ENCODE results near the gene MEGF6.

MEGF6 gene

GRCh38 chr1:3644273-3644672 is 33.0 kb upstream of the MEGF6 start:
- Histone ChIP-seq H3K27ac (ENCODE audit: low read depth in 2 of 2, low read length in 2 of 2) (no peak overlapping the region), H3K36me3 (ENCODE audit: control insufficient read depth in 2 of 2, insufficient read depth in 2 of 2, low read length in 2 of 2) (peaks cover 13 to 34% of the 10 kb centered on the region in 2 donors)

DNA sequence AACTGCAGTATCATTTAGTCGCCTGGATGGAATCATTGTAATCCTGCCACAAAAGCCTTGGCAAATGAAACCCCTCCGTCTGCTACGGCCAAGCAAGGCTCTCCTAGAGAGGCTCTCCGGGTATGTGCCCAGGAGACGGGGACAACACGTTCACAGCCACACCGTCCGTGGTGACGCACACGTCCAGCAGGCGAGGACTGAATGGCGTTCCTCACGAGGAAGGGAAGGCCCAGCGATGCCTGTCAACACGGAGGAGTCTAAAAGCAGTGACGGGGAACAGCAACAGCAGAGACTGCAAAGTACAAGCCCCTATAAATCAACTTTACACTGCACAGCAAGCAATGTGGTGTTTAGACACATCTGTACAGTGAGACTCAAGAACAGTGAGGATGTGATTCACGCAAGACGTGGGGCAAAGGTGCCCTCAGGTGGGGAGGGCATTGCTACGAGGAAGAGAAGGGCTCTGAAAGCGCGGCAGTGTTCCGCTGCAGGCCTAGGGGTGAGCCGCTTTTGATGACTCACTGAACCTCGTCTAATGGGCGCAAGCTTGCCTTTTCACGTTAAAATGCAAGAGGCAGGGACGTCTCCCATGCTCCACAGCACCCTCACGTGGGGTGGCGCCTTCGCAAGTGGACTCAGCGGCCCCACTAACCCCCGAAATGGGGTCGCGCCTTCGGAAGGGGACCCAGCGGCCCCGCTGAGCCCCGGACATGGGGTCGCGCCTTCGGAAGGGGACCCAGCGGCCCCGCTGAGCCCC is 31.8 kb upstream of the MEGF6 start:
- no peak overlapping the region for H3K4me3 ChIP-seq (ENCODE audit: low read length in 2 of 2)
- no peak overlapping the region for H3K9ac ChIP-seq (ENCODE audit: low read depth in 1 of 2, low read length in 2 of 2)
- H3K9me3 ChIP-seq (ENCODE audit: control insufficient read depth in 2 of 2, low read length in 2 of 2), result no peaks in the 10 kb centered on the region
- no peaks in the 10 kb centered on the region for H3K27me3 ChIP-seq (ENCODE audit: control insufficient read depth in 2 of 2, insufficient read depth in 2 of 2, low read length in 2 of 2)
- peaks cover 16 to 41% of the 10 kb centered on the region in 2 donors for H3K36me3 ChIP-seq (ENCODE audit: control insufficient read depth in 2 of 2, insufficient read depth in 2 of 2, low read length in 2 of 2)
- H3K4me1 ChIP-seq (ENCODE audit: control insufficient read depth in 2 of 2, insufficient read depth in 2 of 2, low read length in 2 of 2), result no peaks in the 10 kb centered on the region
- H3K27ac ChIP-seq (ENCODE audit: low read depth in 2 of 2, low read length in 2 of 2), result no peak overlapping the region

More at GRCh38 chr1:3644273-3644672, 33.0 kb upstream of the MEGF6 start:
- Histone ChIP-seq H3K9ac (ENCODE audit: low read depth in 1 of 2, low read length in 2 of 2) (no peak overlapping the region), H3K4me1 (ENCODE audit: control insufficient read depth in 2 of 2, insufficient read depth in 2 of 2, low read length in 2 of 2) (peaks cover 4 to 5% of the 10 kb centered on the region in 2 donors), H3K4me3 (ENCODE audit: low read length in 2 of 2) (no peak overlapping the region), H3K9me3 (ENCODE audit: control insufficient read depth in 2 of 2, low read length in 2 of 2) (no peaks in the 10 kb centered on the region), H3K27me3 (ENCODE audit: control insufficient read depth in 2 of 2, insufficient read depth in 2 of 2, low read length in 2 of 2) (no peaks in the 10 kb centered on the region)

DNA sequence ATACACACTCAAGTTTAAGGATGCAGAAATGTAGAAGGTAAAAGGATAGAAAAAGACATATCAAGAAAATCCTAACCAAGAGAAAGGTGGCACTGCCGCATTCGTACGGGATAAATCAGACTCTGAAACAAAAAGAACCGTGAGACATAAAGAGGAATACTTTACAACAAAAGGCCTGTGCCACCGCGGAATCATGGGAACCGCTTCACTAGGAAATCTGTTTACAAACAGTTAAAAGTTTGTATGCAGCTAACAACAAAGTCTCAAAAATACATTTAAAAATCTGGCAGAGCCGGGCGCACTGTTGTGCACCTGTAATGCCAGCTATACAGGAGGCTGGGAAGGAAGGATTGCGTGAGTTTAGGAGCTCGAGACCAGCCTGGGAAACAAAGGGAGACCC is 30.5 kb upstream of the MEGF6 start:
- Histone ChIP-seq H3K9me3 (ENCODE audit: control insufficient read depth in 2 of 2, low read length in 2 of 2) (no peaks in the 10 kb centered on the region), H3K4me1 (ENCODE audit: control insufficient read depth in 2 of 2, insufficient read depth in 2 of 2, low read length in 2 of 2) (no peaks in the 10 kb centered on the region), H3K4me3 (ENCODE audit: low read length in 2 of 2) (no peak overlapping the region), H3K27me3 (ENCODE audit: control insufficient read depth in 2 of 2, insufficient read depth in 2 of 2, low read length in 2 of 2) (no peaks in the 10 kb centered on the region), H3K9ac (ENCODE audit: low read depth in 1 of 2, low read length in 2 of 2) (no peak overlapping the region), H3K27ac (ENCODE audit: low read depth in 2 of 2, low read length in 2 of 2) (no peak overlapping the region), H3K36me3 (ENCODE audit: control insufficient read depth in 2 of 2, insufficient read depth in 2 of 2, low read length in 2 of 2) (peaks cover 26 to 43% of the 10 kb centered on the region in 2 donors)

GRCh38 chr1:3641046-3641760 is 29.9 kb upstream of the MEGF6 start:
- Histone ChIP-seq H3K36me3 (ENCODE audit: control insufficient read depth in 2 of 2, insufficient read depth in 2 of 2, low read length in 2 of 2) (peaks cover 24 to 43% of the 10 kb centered on the region in 2 donors), H3K9ac (ENCODE audit: low read depth in 1 of 2, low read length in 2 of 2) (no peak overlapping the region), H3K27me3 (ENCODE audit: control insufficient read depth in 2 of 2, insufficient read depth in 2 of 2, low read length in 2 of 2) (no peaks in the 10 kb centered on the region)

GRCh38 chr1:3640121-3640837 is 29.0 kb upstream of the MEGF6 start:
- H3K36me3 ChIP-seq (ENCODE audit: control insufficient read depth in 2 of 2, insufficient read depth in 2 of 2, low read length in 2 of 2), result peaks cover 24 to 40% of the 10 kb centered on the region in 2 donors
- no peak overlapping the region for H3K9ac ChIP-seq (ENCODE audit: low read depth in 1 of 2, low read length in 2 of 2)
- no peak overlapping the region for H3K4me3 ChIP-seq (ENCODE audit: low read length in 2 of 2)
- H3K27me3 ChIP-seq (ENCODE audit: control insufficient read depth in 2 of 2, insufficient read depth in 2 of 2, low read length in 2 of 2), result no peaks in the 10 kb centered on the region
- H3K27ac ChIP-seq (ENCODE audit: low read depth in 2 of 2, low read length in 2 of 2), result no peak overlapping the region
- H3K4me1 ChIP-seq (ENCODE audit: control insufficient read depth in 2 of 2, insufficient read depth in 2 of 2, low read length in 2 of 2), result no peaks in the 10 kb centered on the region
- H3K9me3 ChIP-seq (ENCODE audit: control insufficient read depth in 2 of 2, low read length in 2 of 2), result no peaks in the 10 kb centered on the region

More at GRCh38 chr1:3641046-3641760, 29.9 kb upstream of the MEGF6 start:
- H3K9me3 ChIP-seq (ENCODE audit: control insufficient read depth in 2 of 2, low read length in 2 of 2), result no peaks in the 10 kb centered on the region
- H3K27ac ChIP-seq (ENCODE audit: low read depth in 2 of 2, low read length in 2 of 2), result no peak overlapping the region
- H3K4me1 ChIP-seq (ENCODE audit: control insufficient read depth in 2 of 2, insufficient read depth in 2 of 2, low read length in 2 of 2), result no peaks in the 10 kb centered on the region
- H3K4me3 ChIP-seq (ENCODE audit: low read length in 2 of 2), result no peak overlapping the region

GRCh38 chr1:3639397-3639911 is 28.1 kb upstream of the MEGF6 start:
- Histone ChIP-seq H3K36me3 (ENCODE audit: control insufficient read depth in 2 of 2, insufficient read depth in 2 of 2, low read length in 2 of 2) (peaks cover 32 to 47% of the 10 kb centered on the region in 2 donors), H3K9me3 (ENCODE audit: control insufficient read depth in 2 of 2, low read length in 2 of 2) (no peaks in the 10 kb centered on the region)

GRCh38 chr1:3638676-3639075 is 27.4 kb upstream of the MEGF6 start:
- Histone ChIP-seq H3K9me3 (ENCODE audit: control insufficient read depth in 2 of 2, low read length in 2 of 2) (no peaks in the 10 kb centered on the region), H3K27ac (ENCODE audit: low read depth in 2 of 2, low read length in 2 of 2) (no peak overlapping the region), H3K27me3 (ENCODE audit: control insufficient read depth in 2 of 2, insufficient read depth in 2 of 2, low read length in 2 of 2) (no peaks in the 10 kb centered on the region), H3K9ac (ENCODE audit: low read depth in 1 of 2, low read length in 2 of 2) (no peak overlapping the region), H3K4me3 (ENCODE audit: low read length in 2 of 2) (no peak overlapping the region), H3K36me3 (ENCODE audit: control insufficient read depth in 2 of 2, insufficient read depth in 2 of 2, low read length in 2 of 2) (peaks cover 39 to 52% of the 10 kb centered on the region in 2 donors), H3K4me1 (ENCODE audit: control insufficient read depth in 2 of 2, insufficient read depth in 2 of 2, low read length in 2 of 2) (no peaks in the 10 kb centered on the region)

More at GRCh38 chr1:3639397-3639911, 28.1 kb upstream of the MEGF6 start:
- no peak overlapping the region for H3K27ac ChIP-seq (ENCODE audit: low read depth in 2 of 2, low read length in 2 of 2)
- no peak overlapping the region for H3K9ac ChIP-seq (ENCODE audit: low read depth in 1 of 2, low read length in 2 of 2)
- H3K27me3 ChIP-seq (ENCODE audit: control insufficient read depth in 2 of 2, insufficient read depth in 2 of 2, low read length in 2 of 2), result no peaks in the 10 kb centered on the region
- no peaks in the 10 kb centered on the region for H3K4me1 ChIP-seq (ENCODE audit: control insufficient read depth in 2 of 2, insufficient read depth in 2 of 2, low read length in 2 of 2)
- H3K4me3 ChIP-seq (ENCODE audit: low read length in 2 of 2), result no peak overlapping the region

- H3K27ac ChIP-seq (ENCODE audit: low read depth in 2 of 2, low read length in 2 of 2), result no peak overlapping the region
- peaks cover 42 to 56% of the 10 kb centered on the region in 2 donors for H3K36me3 ChIP-seq (ENCODE audit: control insufficient read depth in 2 of 2, insufficient read depth in 2 of 2, low read length in 2 of 2)
- H3K9me3 ChIP-seq (ENCODE audit: control insufficient read depth in 2 of 2, low read length in 2 of 2), result no peaks in the 10 kb centered on the region
- no peak overlapping the region for H3K9ac ChIP-seq (ENCODE audit: low read depth in 1 of 2, low read length in 2 of 2)
- H3K4me3 ChIP-seq (ENCODE audit: low read length in 2 of 2), result no peak overlapping the region
- H3K4me1 ChIP-seq (ENCODE audit: control insufficient read depth in 2 of 2, insufficient read depth in 2 of 2, low read length in 2 of 2), result no peaks in the 10 kb centered on the region
- H3K27me3 ChIP-seq (ENCODE audit: control insufficient read depth in 2 of 2, insufficient read depth in 2 of 2, low read length in 2 of 2), result no peaks in the 10 kb centered on the region
These were observed 26.7 kb upstream of the MEGF6 start for GRCh38 chr1:3638027-3638426.

DNA sequence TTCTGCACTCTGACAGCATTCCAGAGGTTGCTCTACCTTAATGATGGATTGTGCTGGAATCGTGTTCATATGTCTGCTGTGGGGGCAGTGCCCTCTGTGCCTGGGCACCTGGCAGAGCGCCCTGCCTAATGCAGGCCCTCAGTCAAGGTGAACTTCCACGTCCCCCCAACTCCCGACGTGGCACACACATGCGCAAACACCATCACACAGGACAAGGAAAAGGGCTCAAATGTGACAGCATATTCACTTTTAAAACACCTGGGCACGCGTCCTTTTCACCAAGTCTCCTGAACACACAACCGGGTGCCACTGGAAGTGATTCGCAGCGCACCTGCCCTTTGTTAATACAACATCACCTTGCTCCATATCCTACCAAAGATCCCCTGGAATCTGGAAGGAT is 25.2 kb upstream of the MEGF6 start:
- Histone ChIP-seq H3K27me3 (ENCODE audit: control insufficient read depth in 2 of 2, insufficient read depth in 2 of 2, low read length in 2 of 2) (no peaks in the 10 kb centered on the region), H3K27ac (ENCODE audit: low read depth in 2 of 2, low read length in 2 of 2) (no peak overlapping the region), H3K9me3 (ENCODE audit: control insufficient read depth in 2 of 2, low read length in 2 of 2) (no peaks in the 10 kb centered on the region), H3K4me3 (ENCODE audit: low read length in 2 of 2) (no peak overlapping the region), H3K9ac (ENCODE audit: low read depth in 1 of 2, low read length in 2 of 2) (no peak overlapping the region), H3K4me1 (ENCODE audit: control insufficient read depth in 2 of 2, insufficient read depth in 2 of 2, low read length in 2 of 2) (no peaks in the 10 kb centered on the region), H3K36me3 (ENCODE audit: control insufficient read depth in 2 of 2, insufficient read depth in 2 of 2, low read length in 2 of 2) (peaks cover 47 to 60% of the 10 kb centered on the region in 2 donors)

GRCh38 chr1:3636080-3636479 is 24.8 kb upstream of the MEGF6 start:
- H3K36me3 ChIP-seq (ENCODE audit: control insufficient read depth in 2 of 2, insufficient read depth in 2 of 2, low read length in 2 of 2), result peaks cover 49 to 58% of the 10 kb centered on the region in 2 donors
- H3K9me3 ChIP-seq (ENCODE audit: control insufficient read depth in 2 of 2, low read length in 2 of 2), result no peaks in the 10 kb centered on the region

More at GRCh38 chr1:3636080-3636479, 24.8 kb upstream of the MEGF6 start:
- H3K9ac ChIP-seq (ENCODE audit: low read depth in 1 of 2, low read length in 2 of 2), result no peak overlapping the region
- H3K4me1 ChIP-seq (ENCODE audit: control insufficient read depth in 2 of 2, insufficient read depth in 2 of 2, low read length in 2 of 2), result no peaks in the 10 kb centered on the region
- H3K4me3 ChIP-seq (ENCODE audit: low read length in 2 of 2), result no peak overlapping the region
- no peak overlapping the region for H3K27ac ChIP-seq (ENCODE audit: low read depth in 2 of 2, low read length in 2 of 2)
- H3K27me3 ChIP-seq (ENCODE audit: control insufficient read depth in 2 of 2, insufficient read depth in 2 of 2, low read length in 2 of 2), result no peaks in the 10 kb centered on the region
